Breast epithelium (tissue), 3 donors: ENCODE data around the gene PHF19.

Experiments used
- CTCF ChIP-seq, 3 donors: fragments of 450-650 bp; IDR thresholded peaks; one replicate each; pipeline ENCODE4 v1.5.1; 2016 to 2017; ENCODE audit warnings: antibody characterized with exemption in 3 of 3, mild to moderate bottlenecking in 3 of 3, moderate library complexity in 3 of 3
- POLR2A ChIP-seq: fragments of 450-650 bp; IDR thresholded peaks from one replicate; pipeline ENCODE4 v1.6.1; 2016; ENCODE audit warnings: antibody characterized with exemption, mild to moderate bottlenecking, moderate library complexity
- POLR2AphosphoS5 ChIP-seq, 3 donors: sonication (generic); formaldehyde crosslinking; IDR thresholded peaks; one replicate each; pipeline ENCODE4 v1.6.1; 2017; ENCODE audit warnings: antibody characterized with exemption in 3 of 3

- no peak for TF ChIP-seq POLR2A
- TF ChIP-seq CTCF (IDR thresholded peaks at IDR 0.05): no peak
- TF ChIP-seq POLR2AphosphoS5 (IDR thresholded peaks at IDR 0.05): no peak
Measured at GRCh38 chr9:120911295-120911837, 34.4 kb upstream of the PHF19 start.
